ENCODE results near the gene ZFYVE9. TPM values are rescaled to one million over a fixed set of nuclear protein-coding genes. Genes with fewer than 3 reads are reported as not detected.

The ZFYVE9 gene
- total and polyA plus RNA-seq, 2 of the 8 experiments (the other 6 are each of a cell fraction or from before 2014, with no cell fraction given), result 5.8 to 26.5 TPM

GRCh38 chr1:52341655-52342260, 199.9 kb downstream of the ZFYVE9 start:
- POLR2A ChIA-PET (ENCODE audit: partially characterized antibody), result interaction anchor here (0.7 to 1.3 kb wide), 3 partner anchors 9 to 199 kb away, joined by 3 to 5 read pairs (median 4); partner anchors contain the start of gene ZFYVE9
- WGBS, 2 experiments (ENCODE audit: extremely low coverage in 1 of 2, insufficient coverage in 1 of 2, insufficient read length in 1 of 2, insufficient replicate concordance in 2 of 2, low coverage in 1 of 2, low lambda C conversion rate in 2 of 2, missing lambda C conversion rate in 1 of 2), result 86% methylated on average over 7 of the region's 7 CpGs; no CpG with 5 or more reads in 1 of the 2 experiments

More at GRCh38 chr1:52341655-52342260, 199.9 kb downstream of the ZFYVE9 start:
- H3K79me1 ChIP-seq (ENCODE audit: low read depth, low read length), result no peaks in the 10 kb centered on the region
- no peak overlapping the region for H4K8ac ChIP-seq (ENCODE audit: extremely low read depth, insufficient read depth, low read length)
- no peaks in the 10 kb centered on the region for H3K79me2 ChIP-seq (ENCODE audit: control insufficient read depth in 1 of 2, insufficient read depth in 2 of 2, low read length in 2 of 2)
- no peak overlapping the region for H3K4ac ChIP-seq (replicated peaks; ENCODE audit: insufficient read length, low read depth, low read length)
- H3K4me2 ChIP-seq (ENCODE audit: insufficient read depth in 1 of 2, low read depth in 2 of 2, low read length in 2 of 2), result no peak overlapping the region
- H3K23me2 ChIP-seq (ENCODE audit: low read depth, low read length), result no peaks in the 10 kb centered on the region
- H3K56ac ChIP-seq (replicated peaks; ENCODE audit: insufficient read length, low read depth, low read length), result no peak overlapping the region
- H3K18ac ChIP-seq (ENCODE audit: extremely low read depth, low read length), result no peak overlapping the region
- H2AFZ ChIP-seq (ENCODE audit: low read length), result no peak overlapping the region
- H3K27ac ChIP-seq (ENCODE audit: low read depth, low read length), result no peak overlapping the region
- H3K14ac ChIP-seq (ENCODE audit: insufficient read length), result no peak overlapping the region
- H4K20me1 ChIP-seq (replicated peaks in 1 of 2; ENCODE audit: control insufficient read depth in 1 of 2, insufficient read depth in 2 of 2, low read length in 2 of 2), result no peaks in the 10 kb centered on the region
- H4K5ac ChIP-seq (ENCODE audit: insufficient read length, low read depth, low read length), result no peak overlapping the region
- no peak overlapping the region for H2BK20ac ChIP-seq (ENCODE audit: low read length)
- CTCF ChIA-PET (ENCODE audit: partially characterized antibody), result interaction anchor here (0.6 to 1.5 kb wide), 4 partner anchors 19 to 211 kb away, joined by 3 to 5 read pairs (median 4); no protein-coding TSS in a partner anchor
- no peaks in the 10 kb centered on the region for H3K9me3 ChIP-seq (ENCODE audit: insufficient read depth in 2 of 2, low read depth in 1 of 2, low read length in 1 of 2)
- no peak overlapping the region for H2BK12ac ChIP-seq (ENCODE audit: low read depth, low read length)
- H3K36me3 ChIP-seq (ENCODE audit: control insufficient read depth in 2 of 4, insufficient read depth in 4 of 4, low read length in 3 of 4), result peaks cover 0 to 5% (median 0%) of the 10 kb centered on the region in 4 experiments; a peak in 1 of 8 replicates
- FAIRE-seq (no peak), DNase-seq (ENCODE audit: low read depth in 1 of 2, low spot score in 2 of 2) (no peak)
- no peak overlapping the region for H2AK5ac ChIP-seq (ENCODE audit: low read depth, low read length)
- H2BK5ac ChIP-seq (ENCODE audit: low read depth, low read length), result no peak overlapping the region
- H3K4me3 ChIP-seq (ENCODE audit: extremely low read depth in 1 of 4, insufficient read depth in 2 of 4, low read depth in 3 of 4, low read length in 4 of 4), result no peak overlapping the region
- H4K91ac ChIP-seq (replicated peaks; ENCODE audit: insufficient read length, low read length), result no peak overlapping the region
- no peak overlapping the region for H3K23ac ChIP-seq (ENCODE audit: insufficient read length)
- no peak overlapping the region for H2BK120ac ChIP-seq (replicated peaks; ENCODE audit: low read depth, low read length)
- H3K4me1 ChIP-seq (replicated peaks in 1 of 4; ENCODE audit: control insufficient read depth in 3 of 4, insufficient read depth in 4 of 4, low read length in 3 of 4), result no peaks in the 10 kb centered on the region
- TF ChIP-seq HDAC6 (IDR thresholded peaks at IDR 0.05; ENCODE audit: low read depth, low read length) (no peak), JUND (IDR thresholded peaks at IDR 0.05; ENCODE audit: low read length) (no peak), SP2 (IDR thresholded peaks at IDR 0.05; ENCODE audit: low read length) (no peak), KDM5A (IDR thresholded peaks at IDR 0.05; ENCODE audit: low read length) (no peak), POU5F1 (IDR thresholded peaks at IDR 0.05; ENCODE audit: low read depth, low read length) (no peak), RBBP5 (IDR thresholded peaks at IDR 0.05; ENCODE audit: borderline replicate concordance, low read depth, low read length) (no peak), GABPA (IDR thresholded peaks at IDR 0.05; ENCODE audit: borderline replicate concordance, insufficient read depth, low read length) (no peak), RFX5 (IDR thresholded peaks at IDR 0.05; ENCODE audit: borderline replicate concordance, low read depth, low read length) (no peak)
- H3K27me3 ChIP-seq (replicated peaks in 1 of 4; ENCODE audit: control insufficient read depth in 3 of 4, extremely low read depth in 1 of 4, insufficient read depth in 3 of 4, low read length in 3 of 4), result no peaks in the 10 kb centered on the region
- no peak overlapping the region for H3K9ac ChIP-seq (replicated peaks in 1 of 4; ENCODE audit: extremely low read depth in 1 of 4, low read depth in 3 of 4, low read length in 3 of 4)
- H2BK15ac ChIP-seq (ENCODE audit: low read length), result no peak overlapping the region

Measured in H1 (cell line).